GM19455 (cell line): Measurements from ENCODE around the gene SLC9A3.

Experiments
- ATAC-seq: cut with Tn5 transposase; IDR thresholded peaks from one replicate; pipeline ENCODE4 v1.9.1; 2021; ENCODE audit not compliant: unreplicated experiment

SLC9A3 gene

GRCh38 chr5:432928-433791 lies 91.1 kb downstream of the SLC9A3 start:
- ATAC-seq = no peak

GRCh38 chr5:432201-432927 lies 91.9 kb downstream of the SLC9A3 start:
- no peak for ATAC-seq

- ATAC-seq = no peak
Observed at GRCh38 chr5:431711-432050, 92.6 kb downstream of the SLC9A3 start.

GRCh38 chr5:431001-431710 lies 93.1 kb downstream of the SLC9A3 start:
- no peak for ATAC-seq

- ATAC-seq = no peak
Observed at GRCh38 chr5:430214-430925, 93.9 kb downstream of the SLC9A3 start.

GRCh38 chr5:429453-430188 lies 94.6 kb downstream of the SLC9A3 start:
- no peak for ATAC-seq

GRCh38 chr5:428754-429452 lies 95.3 kb downstream of the SLC9A3 start:
- no peak for ATAC-seq

- ATAC-seq = no peak
Observed at GRCh38 chr5:428219-428618, 96.0 kb downstream of the SLC9A3 start.

GRCh38 chr5:427415-428087 lies 96.7 kb downstream of the SLC9A3 start:
- no peak for ATAC-seq

- ATAC-seq = no peak
Observed at GRCh38 chr5:426392-426976, 97.8 kb downstream of the SLC9A3 start.

GRCh38 chr5:425714-426113 lies 98.5 kb downstream of the SLC9A3 start:
- no peak for ATAC-seq

- ATAC-seq = peak; percentile 93
Observed at GRCh38 chr5:424301-425110, 99.7 kb downstream of the SLC9A3 start.

GRCh38 chr5:423626-424261 lies 100.5 kb downstream of the SLC9A3 start:
- ATAC-seq = no peak

- ATAC-seq = no peak
Observed at GRCh38 chr5:423233-423565, 101.0 kb downstream of the SLC9A3 start.

GRCh38 chr5:422323-423232 lies 101.7 kb downstream of the SLC9A3 start:
- ATAC-seq = no peak

GRCh38 chr5:421901-422300 lies 102.3 kb downstream of the SLC9A3 start:
- no peak for ATAC-seq
